ENCODE measurements around the gene CCDC74B. TPM values are rescaled to one million over a fixed set of nuclear protein-coding genes. Genes with fewer than 3 reads are reported as not detected.
"Not testable (repeated sequence)": the region's sequence is repeated elsewhere in the genome, so short reads cannot be mapped to it uniquely, and the experiment has no call there.

The CCDC74B gene
- total RNA-seq, 2 donors from 2014 or later: 8.7 to 10.4 TPM

- H3K9ac ChIP-seq (ENCODE audit: extremely low read depth, low read length, poor library complexity, severe bottlenecking): peak within 1 kb of the TSS; percentile 95
- H3K36me3 ChIP-seq (ENCODE audit: control insufficient read depth, insufficient read depth, low read length): peaks cover 16% of the 10 kb centered on the region
- peak within 1 kb of the TSS; percentile 73 for H3K27ac ChIP-seq (ENCODE audit: low read depth, low read length)
- H3K9me3 ChIP-seq (ENCODE audit: control insufficient read depth, low read length); H3K9me3 Mint-ChIP-seq; H3K4me1 ChIP-seq (ENCODE audit: control insufficient read depth, insufficient read depth, low read length); H3K27me3 ChIP-seq (ENCODE audit: control insufficient read depth, insufficient read depth, low read length, poor library complexity, severe bottlenecking); H3K27me3 Mint-ChIP-seq (ENCODE audit: insufficient read depth); H3K4me1 Mint-ChIP-seq: not testable (repeated sequence)
- DNase-seq: peak; percentile 94
- whole genome bisulfite sequencing, 2 experiments (ENCODE audit: insufficient coverage in 1 of 2, insufficient read length in 1 of 2): 0% methylated on average over 16 to 75 of the region's 86 CpGs
- TF ChIP-seq CTCF (conservative IDR thresholded peaks at IDR 0.05): peak; percentile 85
- peaks cover 16% of the 10 kb centered on the region for H3K36me3 Mint-ChIP-seq (ENCODE audit: low read depth)
- H3K4me3 Mint-ChIP-seq: peak within 1 kb of the TSS; percentile 97
- H3K27ac Mint-ChIP-seq: peak within 1 kb of the TSS; percentile 99
- peak within 1 kb of the TSS; percentile 98 for H3K4me3 ChIP-seq (ENCODE audit: low read length)
These were observed 37.2 kb upstream of the CCDC74B start, which contains the start of gene MZT2B for GRCh38 chr2:130181880-130182682. Gene MZT2B (plus strand): TSS chr2:130182262. CDS start chr2:130182283, 21 bp downstream.

GRCh38 chr2:130181325-130181879 lies 36.5 kb upstream of the CCDC74B start, which contains the start of gene SMPD4:
Gene SMPD4 (minus strand): TSS chr2:130181602. CDS start chr2:130176592, 5,010 bp downstream.
- Mint-ChIP-seq H3K36me3 (ENCODE audit: low read depth) (peaks cover 15% of the 10 kb centered on the region), H3K27me3 (ENCODE audit: insufficient read depth) (no peaks in the 10 kb centered on the region), H3K27ac (peak within 1 kb of the TSS; percentile 99), H3K9me3 (no peaks in the 10 kb centered on the region), H3K4me3 (peak within 1 kb of the TSS; percentile 97), H3K4me1 (peaks cover 9% of the 10 kb centered on the region)
- H3K4me1 ChIP-seq (ENCODE audit: control insufficient read depth, insufficient read depth, low read length): no peaks in the 10 kb centered on the region
- no peak for TF ChIP-seq CTCF (conservative IDR thresholded peaks at IDR 0.05)
- H3K4me3 ChIP-seq (ENCODE audit: low read length): peak within 1 kb of the TSS; percentile 98
- peak within 1 kb of the TSS; percentile 73 for H3K27ac ChIP-seq (ENCODE audit: low read depth, low read length)
- H3K9me3 ChIP-seq (ENCODE audit: control insufficient read depth, low read length): no peaks in the 10 kb centered on the region
- peaks cover 16% of the 10 kb centered on the region for H3K36me3 ChIP-seq (ENCODE audit: control insufficient read depth, insufficient read depth, low read length)
- peak within 1 kb of the TSS; percentile 95 for H3K9ac ChIP-seq (ENCODE audit: extremely low read depth, low read length, poor library complexity, severe bottlenecking)
- WGBS, 2 experiments (ENCODE audit: insufficient coverage in 1 of 2, insufficient read length in 1 of 2): 0% methylated on average over 20 to 55 of the region's 55 CpGs
- DNase-seq: peak; percentile 98
- H3K27me3 ChIP-seq (ENCODE audit: control insufficient read depth, insufficient read depth, low read length, poor library complexity, severe bottlenecking): no peaks in the 10 kb centered on the region

- Histone ChIP-seq H3K9ac (ENCODE audit: extremely low read depth, low read length, poor library complexity, severe bottlenecking) (peak overlapping the region; percentile 95), H3K36me3 (ENCODE audit: control insufficient read depth, insufficient read depth, low read length) (peaks cover 21% of the 10 kb centered on the region), H3K4me3 (ENCODE audit: low read length) (peak overlapping the region; percentile 98), H3K27ac (ENCODE audit: low read depth, low read length) (peak overlapping the region; percentile 57)
- 27 to 38% methylated on average over 24 to 38 of the region's 38 CpGs for WGBS, 2 experiments (ENCODE audit: insufficient coverage in 1 of 2, insufficient read length in 1 of 2)
- not testable (repeated sequence) for H3K27me3 Mint-ChIP-seq (ENCODE audit: insufficient read depth); DNase-seq; H3K4me1 ChIP-seq (ENCODE audit: control insufficient read depth, insufficient read depth, low read length); H3K4me1 Mint-ChIP-seq; H3K9me3 Mint-ChIP-seq; H3K9me3 ChIP-seq (ENCODE audit: control insufficient read depth, low read length); H3K27me3 ChIP-seq (ENCODE audit: control insufficient read depth, insufficient read depth, low read length, poor library complexity, severe bottlenecking)
- Mint-ChIP-seq H3K27ac (peak overlapping the region; percentile 99), H3K36me3 (ENCODE audit: low read depth) (peaks cover 18% of the 10 kb centered on the region), H3K4me3 (peak overlapping the region; percentile 97)
These were observed 35.8 kb upstream of the CCDC74B start for GRCh38 chr2:130180404-130181324.

GRCh38 chr2:130174866-130175265 lies 30.0 kb upstream of the CCDC74B start:
- H3K4me1 Mint-ChIP-seq; H3K27ac Mint-ChIP-seq; H3K27ac ChIP-seq (ENCODE audit: low read depth, low read length); H3K9me3 Mint-ChIP-seq; H3K9me3 ChIP-seq (ENCODE audit: control insufficient read depth, low read length); H3K4me3 Mint-ChIP-seq; H3K4me1 ChIP-seq (ENCODE audit: control insufficient read depth, insufficient read depth, low read length); H3K4me3 ChIP-seq (ENCODE audit: low read length); H3K9ac ChIP-seq (ENCODE audit: extremely low read depth, low read length, poor library complexity, severe bottlenecking); H3K27me3 Mint-ChIP-seq (ENCODE audit: insufficient read depth); H3K27me3 ChIP-seq (ENCODE audit: control insufficient read depth, insufficient read depth, low read length, poor library complexity, severe bottlenecking); DNase-seq: not testable (repeated sequence)
- peaks cover 54% of the 10 kb centered on the region for H3K36me3 ChIP-seq (ENCODE audit: control insufficient read depth, insufficient read depth, low read length)
- peaks cover 44% of the 10 kb centered on the region for H3K36me3 Mint-ChIP-seq (ENCODE audit: low read depth)
- 93 to 94% methylated on average over 4 to 5 of the region's 5 CpGs for WGBS, 2 experiments (ENCODE audit: insufficient coverage in 1 of 2, insufficient read length in 1 of 2)

Data from endodermal cell (in vitro differentiated cells).